GM12878 (cell line): Measurements from ENCODE around the gene VARS1. TPM values are rescaled to one million over a fixed set of nuclear protein-coding genes. Genes with fewer than 3 reads are reported as not detected.
"Not testable (repeated sequence)": the region's sequence is repeated elsewhere in the genome, so short reads cannot be mapped to it uniquely, and the experiment has no call there.

Experiments
- ATAC-seq: fragments of 200-7000 bp; cut with Tn5 transposase; 3 replicates; pipeline ENCODE4 v1.9.1; 2020; ENCODE audit warnings: mild to moderate bottlenecking, moderate library complexity
- BruUV-seq: library from RNA; stranded (reverse); fragments of 400-500 nt; replicated peaks from 2 replicates; lab custom pipeline; 2021; lab: Mats Ljungman, UMichigan
- CTCF ChIA-PET: fragments of 300-600 bp; sonication (Branson Sonifier 250); formaldehyde crosslinking; extraction: SDS; loops from one replicate; lab custom pipeline; 2021; ENCODE audit warnings: inconsistent platforms; lab: Yijun Ruan, JAX
- POLR2A ChIA-PET: fragments of 350-600 bp; formaldehyde crosslinking; extraction: SDS; loops from one replicate; lab custom pipeline; 2021; ENCODE audit warnings: inconsistent platforms; lab: Charles Lee
- RAD21 ChIA-PET: fragments of 300-600 bp; sonication (Branson Sonifier 250); formaldehyde crosslinking; loops from one replicate; lab custom pipeline; 2023; ENCODE audit warnings: antibody characterized with exemption; ENCODE audit not compliant: unreplicated experiment; lab: Charles Lee
- SMC1A ChIA-PET: fragments of 300-600 bp; sonication (Branson Sonifier 250); formaldehyde crosslinking; loops from one replicate; lab custom pipeline; 2023; ENCODE audit not compliant: unreplicated experiment, uncharacterized antibody; lab: Charles Lee
- DNase-seq: peaks from one replicate; pipeline ENCODE4 v3.0.0-alpha.2; 2011; ENCODE audit warnings: low read depth, low spot score
- FAIRE-seq: peaks from 3 replicates; lab custom pipeline; 2011; peaks lifted over from hg19 to GRCh38; lab: Jason Lieb, UNC
- H2AFZ ChIP-seq: 2 replicates; pipeline ENCODE4 v1.6.0; 2011; ENCODE audit warnings: low read depth, low read length, control low read depth; ENCODE audit not compliant: control insufficient read depth
- H3K27ac ChIP-seq: 2 replicates; pipeline ENCODE4 v1.5.1; 2011; ENCODE audit warnings: control low read depth; ENCODE audit not compliant: control insufficient read depth, insufficient read depth
- H3K27me3 ChIP-seq, 2 experiments: replicated peaks in 1 of 2; 2 replicates each; pipeline versions ENCODE4 v1.6.0 to v1.6.1; 2011; ENCODE audit warnings: low read length in 1 of 2; ENCODE audit not compliant: control insufficient read depth in 2 of 2, insufficient read depth in 2 of 2
- H3K36me3 ChIP-seq, 2 experiments: 2 replicates each; pipeline ENCODE4 v1.5.1; 2011; ENCODE audit warnings: low read length in 1 of 2; ENCODE audit not compliant: control insufficient read depth in 2 of 2, insufficient read depth in 2 of 2
- H3K4me1 ChIP-seq: 2 replicates; pipeline ENCODE4 v1.6.1; 2011; ENCODE audit warnings: mild to moderate bottlenecking, low read length, moderate library complexity, mixed read lengths; ENCODE audit not compliant: control insufficient read depth, insufficient read depth
- H3K4me2 ChIP-seq: 2 replicates; pipeline ENCODE4 v1.6.0; 2011; ENCODE audit warnings: control low read depth; ENCODE audit not compliant: control insufficient read depth, insufficient read depth
- H3K4me3 ChIP-seq: fragments of 200-600 bp; sonication (generic); 2 replicates; pipeline ENCODE4 v1.5.1; 2016
- H3K79me2 ChIP-seq: 2 replicates; pipeline ENCODE4 v1.6.0; 2011; ENCODE audit warnings: low read length; ENCODE audit not compliant: control insufficient read depth, insufficient read depth
- H3K9ac ChIP-seq: 2 replicates; pipeline ENCODE4 v1.8.0; 2011; ENCODE audit warnings: low read length, control low read depth, mixed read lengths; ENCODE audit not compliant: control insufficient read depth, insufficient read depth
- H3K9me3 ChIP-seq: replicated peaks from 3 replicates; pipeline ENCODE4 v1.5.1; 2011; ENCODE audit warnings: mild to moderate bottlenecking, low read length; ENCODE audit not compliant: control insufficient read depth, insufficient read depth
- H4K20me1 ChIP-seq: 2 replicates; pipeline ENCODE4 v1.6.0; 2011; ENCODE audit not compliant: control insufficient read depth, insufficient read depth
- MLLT1 ChIP-seq: fragments of 450-650 bp; IDR thresholded peaks from 2 replicates; pipeline ENCODE4 v1.6.1; 2016; ENCODE audit warnings: mild to moderate bottlenecking
- NFYA ChIP-seq: IDR thresholded peaks from 2 replicates; pipeline ENCODE4 v1.6.1; 2011; ENCODE audit warnings: low read depth, mild to moderate bottlenecking, low read length, improper control_type of control experiment, borderline replicate concordance
- NKRF ChIP-seq: fragments of 450-650 bp; conservative IDR thresholded peaks from 2 replicates; pipeline ENCODE4 v1.6.1; 2017; ENCODE audit warnings: mild to moderate bottlenecking, moderate library complexity
- ZBTB4 ChIP-seq: fragments of 450-650 bp; formaldehyde crosslinking; IDR thresholded peaks from 2 replicates; pipeline ENCODE4 v1.4.0; 2022; ENCODE audit warnings: mild to moderate bottlenecking, moderate library complexity
- WGBS: methylation state at CpG from one replicate; pipeline ENCODE4 v1.1.6; 2016; ENCODE audit warnings: low lambda C conversion rate; ENCODE audit not compliant: insufficient replicate concordance, insufficient coverage; ENCODE audit errors: missing lambda C conversion rate; 5-methylcytosine and 5-hydroxymethylcytosine counted together
- in situ Hi-C: fragments of 300-500 bp; cut with MboI; formaldehyde crosslinking; loops from 9 replicates; pipeline ENCODE4 v1.14.3; 2018; ENCODE audit warnings: mixed read lengths
- intact Hi-C: fragments of 100-400 bp; cut with micrococcal nuclease; formaldehyde crosslinking; loops from one replicate; pipeline ENCODE4 v1.14.2; 2022; ENCODE audit not compliant: unreplicated experiment
- polyA plus RNA-seq, 11 experiments: library from polyadenylated mRNA; depleted of rRNA in 4 of 11; unstranded in 6 of 11; stranded (reverse) in 5 of 11; fragments of >200 nt; fragmentation: Nextera tagmentation in 4 of 11; fragmentation: Illumina TruSeq in 1 of 11; extraction: Ambion mirVana in 4 of 11; extraction: Trizol in 1 of 11; gene quantifications; 1 replicate in 1 of 11; 2 replicates in 10 of 11; pipeline versions ENCODE4 v1.2.1 to v1.2.3, GENCODE V29; 2011 to 2016; ENCODE audit warnings: inconsistent platforms in 2 of 11, missing spikeins in 2 of 11, low read depth in 1 of 11
- total RNA-seq, 4 experiments: library from RNA; depleted of rRNA in 3 of 4; stranded (reverse); fragments of >200 nt in 3 of 4; fragmentation: Illumina TruSeq in 1 of 4; extraction: Trizol in 1 of 4; gene quantifications; 2 replicates each; pipeline versions ENCODE4 v1.2.1 to v1.2.3, GENCODE V29; 2013 to 2021
- TF ChIP-seq, protein P1 (sequence below): fragments of 450-650 bp; formaldehyde crosslinking; IDR thresholded peaks from 2 replicates; pipeline ENCODE4 v1.5.0; 2022; ENCODE audit warnings: mild to moderate bottlenecking, missing genetic modification characterization

Gene VARS1
- total and polyA plus RNA-seq, 10 of the 15 experiments (the other 5 are each of a cell fraction or from before 2014, with no cell fraction given): 1.2 to 243 (median 80.7) TPM

DNA sequence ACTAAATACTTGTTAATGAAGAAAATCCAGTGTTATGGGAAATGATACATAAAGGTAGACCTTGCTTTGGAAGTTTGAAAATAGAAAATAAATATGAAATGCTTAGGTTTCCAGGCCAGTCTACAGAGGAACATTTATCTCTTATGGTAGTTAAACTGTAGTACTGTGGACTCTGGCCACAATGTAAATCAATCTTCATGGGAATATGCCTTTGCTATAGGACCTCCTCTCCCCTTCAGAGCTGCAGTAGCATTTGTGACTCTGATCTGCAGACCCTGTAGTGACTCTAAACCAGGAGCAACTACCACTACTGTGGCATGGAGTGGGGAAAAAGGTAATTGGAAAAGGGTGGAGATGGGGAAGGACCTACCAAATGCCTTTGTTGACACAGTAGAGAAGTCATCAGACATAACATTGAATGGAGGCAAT, 24.3 kb upstream of the VARS1 start (continued):
- TF ChIP-seq NKRF (no peak), NFYA (no peak)
- TF ChIP-seq, all 136 proteins: peak for 0

DNA sequence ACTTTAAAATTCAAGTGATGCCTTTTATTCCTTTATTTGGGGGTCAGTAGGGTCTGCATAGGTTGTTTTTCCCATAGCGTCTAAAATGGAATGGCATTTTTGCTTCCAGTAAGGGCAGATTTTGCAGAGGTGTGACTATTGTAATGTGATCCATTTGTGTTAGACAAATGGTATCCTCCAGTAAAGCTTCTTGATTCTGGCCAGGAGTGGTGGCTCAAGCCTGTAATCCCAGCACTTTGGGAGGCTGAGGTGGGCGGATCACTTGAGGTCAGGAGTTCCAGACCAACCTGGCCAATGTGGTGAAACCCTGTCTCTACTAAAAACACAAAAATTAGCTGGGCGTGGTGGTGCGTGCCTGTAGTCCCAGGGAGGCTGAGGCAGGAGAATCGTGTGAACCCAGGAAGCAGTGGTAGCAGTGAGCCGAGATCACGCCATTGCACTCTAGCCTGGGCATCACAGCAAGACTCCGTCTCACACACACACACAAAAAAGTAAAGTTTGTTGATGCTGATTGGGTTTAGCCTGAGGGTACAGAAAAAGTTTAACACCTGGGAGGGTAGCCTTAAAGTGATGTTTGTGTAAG, 22.5 kb upstream of the VARS1 start:
- H2AFZ ChIP-seq, H3K27ac ChIP-seq, FAIRE-seq, H3K79me2 ChIP-seq, in situ Hi-C loops, DNase-seq, intact Hi-C loops, ATAC-seq, H3K9me3 ChIP-seq, H3K9ac ChIP-seq, H3K27me3 ChIP-seq, H3K36me3 ChIP-seq, H4K20me1 ChIP-seq, BruUV-seq: not testable (repeated sequence)
- Histone ChIP-seq H3K4me2 (peak overlapping the region; percentile 60), H3K4me3 (peak overlapping the region; percentile 52; the same call in 1 of the 2 replicates), H3K4me1 (peaks cover 19% of the 10 kb centered on the region)
- CTCF ChIA-PET: interaction anchor here (1.4 to 1.9 kb wide), 2 partner anchors 27 to 88 kb away, joined by 5 to 6 read pairs; partner anchors contain the start of gene DDAH2
- 63% methylated on average over 8 of the region's 8 CpGs for WGBS
- POLR2A ChIA-PET: interaction anchor here (0.6 to 11.3 kb wide), 3 partner anchors 11 to 611 kb away, joined by 4 to 158 read pairs (median 5); partner anchors contain the start of genes CLIC1, LSM2 and MSH5
- TF ChIP-seq MLLT1 (0 out of 2 replicates have a peak, but pooled peaks have one; percentile 4), ZBTB4 (CRISPR knock-in tag) (peak; percentile 63; the same call in 1 of the 2 replicates)
- TF ChIP-seq, protein P1, sequence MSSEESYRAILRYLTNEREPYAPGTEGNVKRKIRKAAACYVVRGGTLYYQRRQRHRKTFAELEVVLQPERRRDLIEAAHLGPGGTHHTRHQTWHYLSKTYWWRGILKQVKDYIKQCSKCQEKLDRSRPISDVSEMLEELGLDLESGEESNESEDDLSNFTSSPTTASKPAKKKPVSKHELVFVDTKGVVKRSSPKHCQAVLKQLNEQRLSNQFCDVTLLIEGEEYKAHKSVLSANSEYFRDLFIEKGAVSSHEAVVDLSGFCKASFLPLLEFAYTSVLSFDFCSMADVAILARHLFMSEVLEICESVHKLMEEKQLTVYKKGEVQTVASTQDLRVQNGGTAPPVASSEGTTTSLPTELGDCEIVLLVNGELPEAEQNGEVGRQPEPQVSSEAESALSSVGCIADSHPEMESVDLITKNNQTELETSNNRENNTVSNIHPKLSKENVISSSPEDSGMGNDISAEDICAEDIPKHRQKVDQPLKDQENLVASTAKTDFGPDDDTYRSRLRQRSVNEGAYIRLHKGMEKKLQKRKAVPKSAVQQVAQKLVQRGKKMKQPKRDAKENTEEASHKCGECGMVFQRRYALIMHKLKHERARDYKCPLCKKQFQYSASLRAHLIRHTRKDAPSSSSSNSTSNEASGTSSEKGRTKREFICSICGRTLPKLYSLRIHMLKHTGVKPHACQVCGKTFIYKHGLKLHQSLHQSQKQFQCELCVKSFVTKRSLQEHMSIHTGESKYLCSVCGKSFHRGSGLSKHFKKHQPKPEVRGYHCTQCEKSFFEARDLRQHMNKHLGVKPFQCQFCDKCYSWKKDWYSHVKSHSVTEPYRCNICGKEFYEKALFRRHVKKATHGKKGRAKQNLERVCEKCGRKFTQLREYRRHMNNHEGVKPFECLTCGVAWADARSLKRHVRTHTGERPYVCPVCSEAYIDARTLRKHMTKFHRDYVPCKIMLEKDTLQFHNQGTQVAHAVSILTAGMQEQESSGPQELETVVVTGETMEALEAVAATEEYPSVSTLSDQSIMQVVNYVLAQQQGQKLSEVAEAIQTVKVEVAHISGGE (CRISPR knock-in tag): 0 out of 2 replicates have a peak, but pooled peaks have one; percentile 29
- RAD21 ChIA-PET: interaction anchor here (1.0 to 1.5 kb wide), 3 partner anchors 9 to 12 kb away, joined by 3 to 5 read pairs (median 3); partner anchors contain the start of gene LSM2
- SMC1A ChIA-PET: interaction anchor here (1.0 to 1.5 kb wide), 4 partner anchors 12 to 44 kb away, joined by 3 to 9 read pairs (median 4); partner anchors contain the start of gene LSM2
